Panc1 (cell line): ENCODE data around the gene TEAD4. TPM values are rescaled to one million over a fixed set of nuclear protein-coding genes. Genes with fewer than 3 reads are reported as not detected.

Experiments used
- ATAC-seq: fragments of 200-7000 bp; cut with Tn5 transposase; 2 replicates; pipeline ENCODE4 v1.9.1; 2020; ENCODE audit warnings: mild to moderate bottlenecking, moderate library complexity
- BruUV-seq: library from RNA; stranded (reverse); fragments of 400-500 nt; replicated peaks from 2 replicates; lab custom pipeline; 2021; lab: Mats Ljungman, UMichigan
- CTCF ChIA-PET: fragments of 300-600 bp; sonication (Branson Sonifier 250); formaldehyde crosslinking; loops from one replicate; lab custom pipeline; 2022; ENCODE audit warnings: antibody characterized with exemption; lab: Charles Lee
- POLR2A ChIA-PET: fragments of 300-600 bp; sonication (Branson Sonifier 250); formaldehyde crosslinking; loops from one replicate; lab custom pipeline; 2022; ENCODE audit warnings: antibody characterized with exemption; lab: Charles Lee
- DNase-seq: peaks from one replicate; pipeline ENCODE4 v3.0.0-alpha.2; 2010; ENCODE audit warnings: low read depth, low spot score
- H3K27ac ChIP-seq: 2 replicates; pipeline ENCODE4 v1.5.1; 2011; ENCODE audit warnings: mild to moderate bottlenecking, low read length, inconsistent platforms
- H3K27me3 ChIP-seq: fragments of 200-500 bp; sonication (Bioruptor generic); 2 replicates; pipeline ENCODE4 v1.6.0; 2014; ENCODE audit warnings: low read length, inconsistent platforms; ENCODE audit not compliant: control insufficient read depth, insufficient read depth
- H3K36me3 ChIP-seq: fragments of 200-500 bp; sonication (Bioruptor generic); 2 replicates; pipeline ENCODE4 v1.5.1; 2014; ENCODE audit warnings: inconsistent platforms, mild to moderate bottlenecking, low read length, moderate library complexity; ENCODE audit not compliant: control insufficient read depth, insufficient read depth
- H3K4me1 ChIP-seq: 2 replicates; pipeline ENCODE4 v1.5.1; 2011; ENCODE audit warnings: inconsistent platforms, mild to moderate bottlenecking, low read length, moderate library complexity; ENCODE audit not compliant: control insufficient read depth, insufficient read depth
- H3K4me3 ChIP-seq, 2 experiments: 2 replicates each; pipeline ENCODE4 v1.5.1; 2011 to 2012; ENCODE audit warnings: low read depth in 2 of 2, low read length in 2 of 2, mild to moderate bottlenecking in 2 of 2, inconsistent platforms in 1 of 2, moderate library complexity in 1 of 2
- H3K9me3 ChIP-seq: fragments of 200-500 bp; sonication (Bioruptor generic); 2 replicates; pipeline ENCODE4 v1.5.1; 2014; ENCODE audit warnings: low read depth, mild to moderate bottlenecking, inconsistent platforms, low read length, moderate library complexity; ENCODE audit not compliant: control insufficient read depth, insufficient read depth
- CTCF ChIP-seq: fragments of 450-650 bp; IDR thresholded peaks from 2 replicates; pipeline ENCODE4 v1.5.1; 2017; ENCODE audit warnings: mild to moderate bottlenecking
- POLR2AphosphoS5 ChIP-seq: IDR thresholded peaks from 2 replicates; pipeline ENCODE4 v1.6.1; 2012; ENCODE audit warnings: mild to moderate bottlenecking, low read depth, low read length, moderate library complexity
- REST ChIP-seq, 2 experiments: IDR thresholded peaks; 2 replicates each; pipeline ENCODE4 v1.6.1; 2011 to 2012; ENCODE audit warnings: low read depth in 2 of 2, control low read depth in 1 of 2, low read length in 1 of 2, mild to moderate bottlenecking in 1 of 2, moderate library complexity in 1 of 2; ENCODE audit not compliant: insufficient read depth in 1 of 2
- SIN3A ChIP-seq: IDR thresholded peaks from 2 replicates; pipeline ENCODE4 v1.6.1; 2012; ENCODE audit warnings: low read depth, mild to moderate bottlenecking, low read length, moderate library complexity, borderline replicate concordance; ENCODE audit not compliant: insufficient read depth
- TCF7L2 ChIP-seq: IDR thresholded peaks from 2 replicates; pipeline ENCODE4 v1.6.1; 2011; ENCODE audit warnings: mild to moderate bottlenecking, low read depth, low read length, inconsistent platforms
- in situ Hi-C: cut with HindIII; loops from 2 replicates; pipeline ENCODE4 v1.10.0; 2016; ENCODE audit warnings: low sequenced_read_pairs, low pct_unique_long_range_greater_than_20kb
- intact Hi-C: fragments of 100-400 bp; cut with micrococcal nuclease; formaldehyde crosslinking; loops from one replicate; pipeline ENCODE4 v1.10.0; 2022; ENCODE audit not compliant: unreplicated experiment
- total RNA-seq: library from RNA; stranded (reverse); gene quantifications from one replicate; pipeline ENCODE4 v1.2.1, GENCODE V29; 2021; ENCODE audit not compliant: unreplicated experiment

Gene TEAD4
- total RNA-seq, 1 experiment from 2014 or later = 47.6 TPM

GRCh38 chr12:2982361-2982760 is 23.2 kb downstream of the TEAD4 start:
- ATAC-seq (no peak), DNase-seq (no peak)
- Histone ChIP-seq H3K27me3 (no peaks in the 10 kb centered on the region), H3K9me3 (no peaks in the 10 kb centered on the region), H3K4me1 (no peaks in the 10 kb centered on the region), H3K4me3 (no peak overlapping the region), H3K36me3 (no peaks in the 10 kb centered on the region), H3K27ac (no peak overlapping the region)
- intact Hi-C loops (no loop called here), in situ Hi-C loops (no loop called here)
- TF ChIP-seq CTCF (no peak), TCF7L2 (no peak), SIN3A (no peak), POLR2AphosphoS5 (no peak), REST (IDR thresholded peaks at IDR 0.05; ENCODE audit: insufficient read depth in 1 of 2, low read depth in 2 of 2, low read length in 1 of 2) (no peak)
- CTCF ChIA-PET = no interaction called here
- no TSS peak for BruUV-seq
- POLR2A ChIA-PET = no interaction called here

GRCh38 chr12:2984249-2984648 is 25.1 kb downstream of the TEAD4 start:
- in situ Hi-C loops = no loop called here

More at GRCh38 chr12:2984249-2984648, 25.1 kb downstream of the TEAD4 start:
- intact Hi-C loops = no loop called here
- H3K4me1 ChIP-seq = no peaks in the 10 kb centered on the region
- H3K27ac ChIP-seq = no peak overlapping the region
- TF ChIP-seq TCF7L2 (no peak), CTCF (no peak), SIN3A (no peak), REST (IDR thresholded peaks at IDR 0.05; ENCODE audit: insufficient read depth in 1 of 2, low read depth in 2 of 2, low read length in 1 of 2) (no peak), POLR2AphosphoS5 (no peak)
- POLR2A ChIA-PET = no interaction called here
- no peaks in the 10 kb centered on the region for H3K27me3 ChIP-seq
- H3K4me3 ChIP-seq = no peak overlapping the region
- DNase-seq (no peak), ATAC-seq (no peak)
- H3K36me3 ChIP-seq = no peaks in the 10 kb centered on the region
- no peaks in the 10 kb centered on the region for H3K9me3 ChIP-seq
- CTCF ChIA-PET = no interaction called here
- no TSS peak for BruUV-seq
